Activated T-cell treated with anti-CD3 and anti-CD28 coated beads for 24 hours (primary cell): ENCODE measurements around the gene PXK.

Source experiments
- DNase-seq: peaks from one replicate; pipeline ENCODE4 v3.0.0-alpha.2; 2020; ENCODE audit warnings: low read depth

PXK gene

GRCh38 chr3:58466899-58467563 is 134.3 kb downstream of the PXK start:
- DNase-seq = no peak

- no peak for DNase-seq
These were observed 136.4 kb downstream of the PXK start for GRCh38 chr3:58469096-58469495.

- no peak for DNase-seq
These were observed 137.8 kb downstream of the PXK start for GRCh38 chr3:58470363-58471024.

GRCh38 chr3:58471025-58471887 is 138.6 kb downstream of the PXK start:
- DNase-seq = peak; percentile 54

- no peak for DNase-seq
These were observed 140.6 kb downstream of the PXK start for GRCh38 chr3:58473275-58473674.

- DNase-seq = no peak
These were observed 141.7 kb downstream of the PXK start for GRCh38 chr3:58474348-58474911.

- no peak for DNase-seq
These were observed 142.4 kb downstream of the PXK start for GRCh38 chr3:58474967-58475578.
